Natural killer cell (primary cell): ENCODE measurements around the gene BSCL2. TPM values are rescaled to one million over a fixed set of nuclear protein-coding genes. Genes with fewer than 3 reads are reported as not detected.
"Not testable (repeated sequence)": the region's sequence is repeated elsewhere in the genome, so short reads cannot be mapped to it uniquely, and the experiment has no call there.

Experiments used
- ATAC-seq, 3 donors: fragments of 150-1000 bp in 2 of 3; fragments of 200-7000 bp in 1 of 3; cut with Tn5 transposase; 1 replicate in 1 of 3; 2 replicates in 2 of 3; pipeline ENCODE4 v1.10.0; 2021; ENCODE audit warnings: mild to moderate bottlenecking in 2 of 3, moderate library complexity in 2 of 3
- DNase-seq, 2 donors: peaks; one replicate each; pipeline versions ENCODE4 v3.0.0 to v3.0.0-alpha.2; 2013 to 2021; ENCODE audit warnings: mixed read lengths in 1 of 2
- H3K27ac ChIP-seq: one replicate; pipeline ENCODE4 v1.5.1; 2013; ENCODE audit warnings: mild to moderate bottlenecking, low read length
- H3K27me3 ChIP-seq: one replicate; pipeline ENCODE4 v1.6.1; 2013; ENCODE audit warnings: low read length; ENCODE audit not compliant: control insufficient read depth, insufficient read depth
- H3K36me3 ChIP-seq: one replicate; pipeline ENCODE4 v1.6.1; 2013; ENCODE audit warnings: low read length; ENCODE audit not compliant: control insufficient read depth, insufficient read depth
- H3K4me1 ChIP-seq: one replicate; pipeline ENCODE4 v1.6.1; 2013; ENCODE audit warnings: low read length; ENCODE audit not compliant: control insufficient read depth, insufficient read depth
- H3K4me3 ChIP-seq: one replicate; pipeline ENCODE4 v1.5.1; 2013; ENCODE audit warnings: low read length
- H3K9me3 ChIP-seq: one replicate; pipeline ENCODE4 v1.6.1; 2013; ENCODE audit warnings: low read length; ENCODE audit not compliant: control insufficient read depth, insufficient read depth
- H3K27ac Mint-ChIP-seq, 2 donors: one replicate each; pipeline ENCODE4 v1.8.0; 2022; ENCODE audit warnings: mild to moderate bottlenecking in 2 of 2, mixed read lengths in 2 of 2, moderate library complexity in 1 of 2
- H3K27me3 Mint-ChIP-seq, 2 donors: one replicate each; pipeline ENCODE4 v1.8.0; 2022; ENCODE audit warnings: low read depth in 2 of 2, mixed read lengths in 2 of 2
- H3K36me3 Mint-ChIP-seq: one replicate; pipeline ENCODE4 v1.8.0; 2022; ENCODE audit warnings: mixed read lengths
- H3K4me1 Mint-ChIP-seq, 2 donors: one replicate each; pipeline ENCODE4 v1.8.0; 2022; ENCODE audit warnings: mixed read lengths in 2 of 2
- H3K4me3 Mint-ChIP-seq: one replicate; pipeline ENCODE4 v1.8.0; 2022; ENCODE audit warnings: mild to moderate bottlenecking, moderate library complexity, mixed read lengths
- H3K9me3 Mint-ChIP-seq, 2 donors: one replicate each; pipeline ENCODE4 v1.8.0; 2022; ENCODE audit warnings: mixed read lengths in 2 of 2
- WGBS: methylation state at CpG from one replicate; pipeline ENCODE4 v1.1.7; 2013; ENCODE audit warnings: missing lambda C conversion rate; ENCODE audit not compliant: insufficient coverage; 5-methylcytosine and 5-hydroxymethylcytosine counted together
- intact Hi-C: fragments of 100-400 bp; cut with micrococcal nuclease; formaldehyde crosslinking; loops from one replicate; pipeline ENCODE4 v1.14.2; 2022
- total RNA-seq, 4 donors: library from RNA; stranded (reverse); fragments of 120-200 nt in 1 of 4; gene quantifications; one replicate each; pipeline versions ENCODE4 v1.2.3 to v1.2.4, GENCODE V29; 2013 to 2022
- TF ChIP-seq, protein P1 (sequence below): fragments of 200-600 bp; IDR thresholded peaks from one replicate; pipeline ENCODE4 v1.8.0; 2022; ENCODE audit warnings: antibody characterized with exemption

Gene BSCL2
- total RNA-seq, 3 donors from 2014 or later (not counting 1 experiment from before 2014, with no cell fraction given): 19.7 to 22.0 (median 21.2) TPM

DNA sequence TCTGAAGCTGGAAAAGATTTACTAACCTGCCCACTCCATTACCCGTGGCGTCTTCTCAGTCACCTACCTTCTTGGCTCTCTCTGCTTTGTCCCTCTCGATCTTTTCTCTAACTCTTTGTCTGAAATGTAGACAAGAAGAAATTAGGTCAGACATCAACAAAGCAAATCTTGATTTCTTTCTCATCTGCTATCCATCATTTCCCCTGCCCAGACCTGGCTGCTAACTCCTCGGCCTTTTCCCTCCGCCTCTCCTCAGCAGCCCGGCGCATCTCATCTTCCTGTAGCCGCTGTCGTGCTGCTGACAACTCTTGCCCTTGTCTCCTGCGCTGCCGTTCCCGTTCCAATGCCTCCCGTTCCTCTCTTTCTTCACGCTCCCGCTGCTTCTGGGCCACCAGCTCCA lies 29.5 kb downstream of the BSCL2 start:
- no peaks in the 10 kb centered on the region for H3K27me3 Mint-ChIP-seq
- no peaks in the 10 kb centered on the region for H3K27me3 ChIP-seq
- no peaks in the 10 kb centered on the region for H3K9me3 Mint-ChIP-seq
- 95% methylated on average over 15 of the region's 15 CpGs for WGBS
- ATAC-seq: no peak
- no peak overlapping the region for H3K4me3 ChIP-seq
- H3K36me3 Mint-ChIP-seq: peaks cover 6% of the 10 kb centered on the region
- H3K27ac Mint-ChIP-seq: peak overlapping the region; percentile 95 to 99
- H3K4me1 ChIP-seq: peaks cover 27% of the 10 kb centered on the region
- H3K4me3 Mint-ChIP-seq: peak overlapping the region; percentile 93
- peaks cover 20% of the 10 kb centered on the region for H3K36me3 ChIP-seq
- peak overlapping the region; percentile 95 for H3K27ac ChIP-seq
- peaks cover 26 to 34% of the 10 kb centered on the region in 2 donors for H3K4me1 Mint-ChIP-seq
- no peaks in the 10 kb centered on the region for H3K9me3 ChIP-seq
- no peak for DNase-seq
- intact Hi-C loops: loop anchor here (5.0 kb wide), 2 partner anchors 85 to 250 kb away; partner anchors contain the start of gene TUT1
- TF ChIP-seq, protein P1, sequence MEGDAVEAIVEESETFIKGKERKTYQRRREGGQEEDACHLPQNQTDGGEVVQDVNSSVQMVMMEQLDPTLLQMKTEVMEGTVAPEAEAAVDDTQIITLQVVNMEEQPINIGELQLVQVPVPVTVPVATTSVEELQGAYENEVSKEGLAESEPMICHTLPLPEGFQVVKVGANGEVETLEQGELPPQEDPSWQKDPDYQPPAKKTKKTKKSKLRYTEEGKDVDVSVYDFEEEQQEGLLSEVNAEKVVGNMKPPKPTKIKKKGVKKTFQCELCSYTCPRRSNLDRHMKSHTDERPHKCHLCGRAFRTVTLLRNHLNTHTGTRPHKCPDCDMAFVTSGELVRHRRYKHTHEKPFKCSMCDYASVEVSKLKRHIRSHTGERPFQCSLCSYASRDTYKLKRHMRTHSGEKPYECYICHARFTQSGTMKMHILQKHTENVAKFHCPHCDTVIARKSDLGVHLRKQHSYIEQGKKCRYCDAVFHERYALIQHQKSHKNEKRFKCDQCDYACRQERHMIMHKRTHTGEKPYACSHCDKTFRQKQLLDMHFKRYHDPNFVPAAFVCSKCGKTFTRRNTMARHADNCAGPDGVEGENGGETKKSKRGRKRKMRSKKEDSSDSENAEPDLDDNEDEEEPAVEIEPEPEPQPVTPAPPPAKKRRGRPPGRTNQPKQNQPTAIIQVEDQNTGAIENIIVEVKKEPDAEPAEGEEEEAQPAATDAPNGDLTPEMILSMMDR: no peak

DNA sequence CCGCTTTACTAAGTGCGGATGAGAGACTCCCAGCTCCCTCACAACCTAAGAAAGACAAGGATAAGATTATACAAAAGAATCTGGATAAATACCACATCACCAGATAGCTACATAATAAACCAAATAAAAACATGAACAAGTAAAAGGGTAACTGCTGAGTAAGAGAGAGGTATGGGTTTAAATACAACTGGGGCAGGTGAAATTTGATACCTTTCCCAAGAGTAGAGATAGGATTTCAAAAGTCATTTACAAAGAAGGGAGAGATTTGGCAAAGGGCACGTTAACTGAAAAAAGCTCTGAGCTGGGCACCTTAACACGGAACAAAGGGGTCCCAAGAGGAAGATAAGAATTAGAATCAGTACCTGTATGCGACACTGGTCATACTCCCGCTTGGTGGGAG lies 30.1 kb downstream of the BSCL2 start:
- H3K4me3 Mint-ChIP-seq: peak overlapping the region; percentile 93
- H3K9me3 ChIP-seq: no peaks in the 10 kb centered on the region
- no peak overlapping the region for H3K4me3 ChIP-seq
- intact Hi-C loops: loop anchor here (5.0 kb wide), 2 partner anchors 85 to 250 kb away; partner anchors contain the start of gene TUT1
- no peak overlapping the region for H3K27ac ChIP-seq
- WGBS: 97% methylated on average over 6 of the region's 6 CpGs
- TF ChIP-seq, protein P1: no peak
- peaks cover 33% of the 10 kb centered on the region for H3K4me1 ChIP-seq
- peaks cover 29 to 40% of the 10 kb centered on the region in 2 donors for H3K4me1 Mint-ChIP-seq
- H3K36me3 Mint-ChIP-seq: peaks cover 6% of the 10 kb centered on the region
- peak overlapping the region; percentile 95 to 99 for H3K27ac Mint-ChIP-seq
- H3K9me3 Mint-ChIP-seq: no peaks in the 10 kb centered on the region
- ATAC-seq: no peak
- peaks cover 20% of the 10 kb centered on the region for H3K36me3 ChIP-seq
- DNase-seq: no peak
- H3K27me3 Mint-ChIP-seq: no peaks in the 10 kb centered on the region
- H3K27me3 ChIP-seq: no peaks in the 10 kb centered on the region

DNA sequence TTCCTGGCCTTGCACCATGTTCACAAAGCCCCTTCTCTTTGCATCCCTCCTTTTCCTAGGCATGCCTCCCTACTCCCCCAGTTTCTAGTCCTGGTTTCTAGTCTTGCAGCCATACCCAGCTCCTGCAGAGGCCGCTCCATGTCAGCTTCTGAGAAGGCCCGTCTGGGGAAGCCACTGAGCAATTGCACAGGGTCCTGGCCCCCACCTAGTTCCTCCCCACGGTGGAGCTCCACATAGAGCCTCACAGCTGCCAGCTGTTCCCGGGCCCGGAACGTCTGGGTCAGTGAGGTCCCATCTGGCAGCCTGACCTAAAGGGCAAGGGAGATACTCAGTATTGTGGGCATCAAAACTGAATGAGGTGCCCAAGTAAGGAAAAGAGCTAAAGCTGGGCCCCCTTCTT lies 30.5 kb downstream of the BSCL2 start:
- intact Hi-C loops: loop anchor here (5.0 kb wide), 2 partner anchors 84 to 249 kb away; partner anchors contain the start of gene TUT1
- Mint-ChIP-seq H3K27me3 (no peaks in the 10 kb centered on the region), H3K4me3 (peak overlapping the region; percentile 93), H3K9me3 (no peaks in the 10 kb centered on the region), H3K36me3 (peaks cover 6% of the 10 kb centered on the region), H3K4me1 (peaks cover 32 to 44% of the 10 kb centered on the region in 2 donors), H3K27ac (peak overlapping the region; percentile 95 to 99)
- Histone ChIP-seq H3K27ac (no peak overlapping the region), H3K27me3 (no peaks in the 10 kb centered on the region), H3K9me3 (no peaks in the 10 kb centered on the region), H3K4me3 (no peak overlapping the region), H3K36me3 (peaks cover 20% of the 10 kb centered on the region), H3K4me1 (peaks cover 35% of the 10 kb centered on the region)
- TF ChIP-seq, protein P1: no peak
- 82% methylated on average over 6 of the region's 6 CpGs for WGBS
- no peak for DNase-seq
- no peak for ATAC-seq

DNA sequence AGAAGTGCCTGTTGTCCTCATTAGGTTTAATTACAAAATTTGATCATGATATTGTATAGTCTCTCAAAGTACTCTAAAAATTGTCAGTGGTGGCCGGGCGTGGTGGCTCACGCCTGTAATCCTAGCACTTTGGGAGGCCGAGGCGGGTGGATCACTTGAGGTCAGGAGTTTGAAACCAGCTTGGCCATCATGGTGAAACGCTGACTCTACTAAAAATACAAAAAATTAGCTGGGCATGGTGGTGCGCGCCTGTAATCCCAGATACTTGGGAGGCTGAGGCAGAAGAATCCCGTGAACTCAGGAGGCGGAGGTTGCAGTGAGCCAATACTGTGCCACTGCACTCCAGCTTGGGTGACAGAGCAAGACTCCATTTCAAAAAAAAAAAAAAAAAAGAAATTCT lies 31.8 kb downstream of the BSCL2 start:
- H3K36me3 Mint-ChIP-seq, ATAC-seq, H3K4me3 ChIP-seq, H3K27ac ChIP-seq, H3K4me3 Mint-ChIP-seq, H3K27me3 Mint-ChIP-seq, DNase-seq, H3K27me3 ChIP-seq, H3K9me3 Mint-ChIP-seq, H3K27ac Mint-ChIP-seq, H3K9me3 ChIP-seq: not testable (repeated sequence)
- WGBS: over 99% methylated on average over 10 of the region's 10 CpGs
- intact Hi-C loops: loop anchor here (5.0 kb wide), 2 partner anchors 83 to 248 kb away; partner anchors contain the start of gene TUT1
- Histone ChIP-seq H3K4me1 (peaks cover 43% of the 10 kb centered on the region), H3K36me3 (peaks cover 20% of the 10 kb centered on the region)
- peaks cover 45 to 52% of the 10 kb centered on the region in 2 donors for H3K4me1 Mint-ChIP-seq
